GM18909 (cell line): ENCODE data around the gene TRAPPC8.
"Not testable (repeated sequence)": the region's sequence is repeated elsewhere in the genome, so short reads cannot be mapped to it uniquely, and the experiment has no call there.

Experiments used
- ATAC-seq: cut with Tn5 transposase; IDR thresholded peaks from one replicate; pipeline ENCODE4 v1.9.1; 2021; ENCODE audit warnings: mild to moderate bottlenecking; ENCODE audit not compliant: unreplicated experiment, poor library complexity

The TRAPPC8 gene

DNA sequence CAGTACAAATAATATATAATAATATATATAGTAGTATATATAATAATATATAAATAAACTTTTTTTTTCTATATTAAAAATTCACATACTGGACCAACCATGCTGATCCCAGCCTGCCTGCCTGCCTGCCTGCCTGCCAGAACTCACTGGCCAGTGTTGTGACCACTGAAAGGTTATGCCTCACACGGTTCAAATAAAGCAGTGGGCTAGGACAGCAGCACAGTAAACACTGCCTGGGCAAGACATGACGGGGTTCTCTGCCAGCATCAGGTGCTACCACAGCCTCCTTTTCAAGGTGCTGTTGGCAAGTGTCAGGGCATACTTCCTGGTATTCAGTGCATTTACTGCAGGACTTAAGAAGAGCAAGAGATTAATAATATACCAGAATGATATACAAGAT is 67.6 kb downstream of the TRAPPC8 start:
- no peak for ATAC-seq

GRCh38 chr18:31863103-31863502 is 79.8 kb downstream of the TRAPPC8 start:
- no peak for ATAC-seq

GRCh38 chr18:31860488-31860887 is 82.4 kb downstream of the TRAPPC8 start:
- ATAC-seq = no peak

GRCh38 chr18:31857526-31858106 is 85.3 kb downstream of the TRAPPC8 start:
- ATAC-seq = no peak

- no peak for ATAC-seq
Measured at GRCh38 chr18:31850844-31851243, 92.1 kb downstream of the TRAPPC8 start.

GRCh38 chr18:31840499-31840898 is 102.4 kb downstream of the TRAPPC8 start:
- no peak for ATAC-seq

DNA sequence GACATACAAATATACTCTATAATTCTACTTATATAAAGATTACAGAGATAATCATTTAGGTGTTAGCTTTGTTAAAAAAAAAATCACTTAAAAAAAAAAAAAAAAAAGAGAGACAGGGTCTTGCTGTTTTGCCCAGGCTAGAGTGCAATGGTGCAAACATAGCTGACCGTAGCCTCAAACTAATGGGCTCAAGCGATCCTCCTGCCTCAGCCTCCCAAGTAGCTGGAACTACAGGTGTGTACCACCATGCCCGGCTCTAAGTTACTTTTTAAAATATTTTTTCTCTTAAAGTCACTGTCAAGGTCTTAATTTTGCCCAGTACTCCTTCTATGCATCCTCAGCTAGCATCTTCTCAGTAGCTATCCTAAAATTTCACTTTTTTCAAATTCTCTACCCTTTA is 105.0 kb downstream of the TRAPPC8 start:
- no peak for ATAC-seq

GRCh38 chr18:31835528-31836133 is 107.3 kb downstream of the TRAPPC8 start:
- ATAC-seq = no peak

- no peak for ATAC-seq
Measured at GRCh38 chr18:31831903-31832302, 111.0 kb downstream of the TRAPPC8 start.

DNA sequence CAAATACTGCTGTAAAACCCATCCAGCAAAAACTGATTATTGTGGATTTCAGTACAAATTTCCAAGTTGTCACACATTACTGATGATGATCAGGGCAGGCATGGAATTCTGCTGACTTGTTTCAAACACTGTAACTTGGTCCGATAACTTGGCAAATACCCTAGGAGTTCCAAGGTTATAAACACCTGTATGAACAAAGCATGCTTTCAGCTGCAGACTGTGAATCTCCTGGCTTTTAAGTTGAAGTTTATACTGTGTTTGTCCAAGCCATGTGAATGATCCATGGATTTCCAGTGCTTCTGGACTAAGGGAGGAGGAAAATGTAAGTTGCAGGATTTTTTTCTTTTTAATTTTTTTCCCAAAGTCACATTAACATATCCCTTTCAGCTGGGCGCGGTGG is 112.2 kb downstream of the TRAPPC8 start:
- no peak for ATAC-seq

- no peak for ATAC-seq
Measured at GRCh38 chr18:31828613-31829012, 114.3 kb downstream of the TRAPPC8 start.

- ATAC-seq = not testable (repeated sequence)
Measured at GRCh38 chr18:31826673-31827325, 116.1 kb downstream of the TRAPPC8 start.

DNA sequence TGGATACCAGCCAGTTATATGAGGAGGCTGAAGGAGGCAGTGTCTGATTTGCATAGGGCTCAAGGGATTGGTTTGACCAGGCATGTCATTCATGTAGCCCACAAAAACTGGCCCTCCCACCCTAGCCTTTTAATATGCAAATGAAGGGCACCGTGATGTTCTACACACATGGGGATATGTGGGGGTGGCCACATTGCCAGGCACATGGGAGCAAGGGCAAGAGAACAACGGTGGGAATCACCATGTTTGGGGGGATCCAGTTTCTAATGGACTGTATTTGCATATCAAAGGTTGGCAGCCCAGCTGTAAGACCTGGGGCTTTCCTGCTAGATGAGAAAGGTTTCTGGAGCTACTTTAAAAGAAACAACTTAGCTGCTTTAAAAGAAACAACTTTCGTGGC is 117.2 kb downstream of the TRAPPC8 start:
- ATAC-seq = no peak

GRCh38 chr18:31821545-31822171 is 121.3 kb downstream of the TRAPPC8 start:
- ATAC-seq = no peak

GRCh38 chr18:31819925-31820229 is 123.1 kb downstream of the TRAPPC8 start:
- no peak for ATAC-seq

GRCh38 chr18:31819106-31819924 is 123.6 kb downstream of the TRAPPC8 start:
- peak; percentile 83 for ATAC-seq

DNA sequence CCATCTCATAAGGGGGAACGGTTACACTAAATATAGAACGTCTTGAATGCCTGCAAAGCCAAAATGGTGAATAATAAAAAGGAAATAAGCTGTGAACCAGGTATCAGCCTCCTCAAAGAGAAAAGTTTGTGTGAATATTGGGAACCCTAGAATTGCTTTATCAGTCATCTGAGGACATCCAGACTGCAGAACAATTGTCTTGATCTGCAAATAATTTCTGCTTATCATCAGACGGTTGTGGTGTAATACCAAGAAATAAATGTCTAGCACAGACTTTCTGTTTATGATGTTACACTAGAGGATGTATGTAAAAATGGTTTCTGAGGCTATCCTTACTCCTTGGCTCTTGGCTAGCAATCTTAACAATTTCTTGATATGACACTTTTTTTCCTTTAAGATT is 128.8 kb downstream of the TRAPPC8 start:
- no peak for ATAC-seq

- ATAC-seq = not testable (repeated sequence)
Measured at GRCh38 chr18:31810336-31811130, 132.4 kb downstream of the TRAPPC8 start.

DNA sequence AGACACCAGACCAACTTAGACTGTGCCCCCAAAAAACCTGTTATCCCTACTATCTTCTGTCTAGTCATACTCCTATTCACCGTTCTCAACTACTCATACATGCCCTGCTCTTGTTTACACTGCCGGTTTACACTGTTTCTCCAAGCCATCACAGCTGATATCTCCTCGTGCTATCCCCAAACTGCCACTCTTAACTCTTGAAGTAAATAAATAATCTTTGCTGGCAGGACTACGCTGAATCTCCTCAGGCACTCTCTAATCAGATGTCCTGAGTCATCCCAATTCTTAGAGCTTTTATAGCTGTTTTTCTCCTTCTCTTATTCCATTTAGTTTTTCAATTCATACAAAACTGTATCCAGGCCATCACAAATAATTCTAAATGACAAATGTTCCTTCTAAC is 133.9 kb downstream of the TRAPPC8 start:
- not testable (repeated sequence) for ATAC-seq

GRCh38 chr18:31801078-31801477 is 141.8 kb downstream of the TRAPPC8 start:
- ATAC-seq = no peak
